K562 (cell line): ENCODE results near the gene BTD. TPM values are rescaled to one million over a fixed set of nuclear protein-coding genes. Genes with fewer than 3 reads are reported as not detected.

Source experiments
- ATAC-seq: fragments of 200-7000 bp; cut with Tn5 transposase; 3 replicates; pipeline ENCODE4 v1.9.1; 2020; ENCODE audit warnings: moderate library complexity
- BruUV-seq: library from RNA; stranded (reverse); fragments of 400-500 nt; replicated peaks from 2 replicates; lab custom pipeline; 2021; lab: Mats Ljungman, UMichigan
- CTCF ChIA-PET: fragments of 300-600 bp; formaldehyde crosslinking; extraction: SDS; loops from one replicate; lab custom pipeline; 2021; ENCODE audit warnings: low intra/inter-chr PET ratio; lab: Yijun Ruan, JAX
- POLR2A ChIA-PET: fragments of 300-600, 350-650 bp; sonication (Branson Sonifier 250); formaldehyde crosslinking; extraction: SDS; loops from one replicate; lab custom pipeline; 2021; ENCODE audit warnings: antibody characterized with exemption, inconsistent platforms; lab: Yijun Ruan, JAX
- DNase-seq, 4 experiments: peaks; one replicate each; pipeline versions ENCODE4 v3.0.0 to v3.0.0-alpha.2; 2011 to 2018; ENCODE audit warnings: low spot score in 3 of 4, mixed read lengths in 3 of 4; ENCODE audit errors: extremely low read depth in 1 of 4
- FAIRE-seq: peaks from 2 replicates; lab custom pipeline; 2011; peaks lifted over from hg19 to GRCh38; lab: Jason Lieb, UNC
- H2AFZ ChIP-seq: 2 replicates; pipeline ENCODE4 v1.6.0; 2011; ENCODE audit warnings: low read depth, low read length, control low read depth, inconsistent platforms
- H3K27ac ChIP-seq: fragments of 200-600 bp; 3 replicates; pipeline ENCODE4 v1.8.0; 2011; ENCODE audit warnings: low read depth, mild to moderate bottlenecking, control low read depth, inconsistent platforms, low read length, moderate library complexity, mixed read lengths; ENCODE audit errors: extremely low read depth
- H3K27me3 ChIP-seq, 2 experiments: fragments of 300-600 bp in 1 of 2; 2 replicates in 1 of 2; 3 replicates in 1 of 2; pipeline versions ENCODE4 v1.6.0 to v1.8.0; 2011; ENCODE audit warnings: inconsistent platforms in 2 of 2, low read length in 2 of 2, mild to moderate bottlenecking in 1 of 2, mixed read lengths in 1 of 2, moderate library complexity in 1 of 2; ENCODE audit not compliant: control insufficient read depth in 2 of 2, insufficient read depth in 2 of 2
- H3K36me3 ChIP-seq: fragments of 300-600 bp; 3 replicates; pipeline ENCODE4 v1.8.0; 2011; ENCODE audit warnings: mild to moderate bottlenecking, low read length, inconsistent platforms; ENCODE audit not compliant: control insufficient read depth, insufficient read depth
- H3K4me1 ChIP-seq, 2 experiments: fragments of 200-600 bp in 1 of 2; replicated peaks in 1 of 2; 2 replicates in 1 of 2; 3 replicates in 1 of 2; pipeline versions ENCODE4 v1.5.1 to v1.8.0; 2011; ENCODE audit warnings: inconsistent platforms in 2 of 2, low read length in 2 of 2, mild to moderate bottlenecking in 1 of 2, mixed read lengths in 1 of 2, moderate library complexity in 1 of 2; ENCODE audit not compliant: control insufficient read depth in 2 of 2, insufficient read depth in 2 of 2
- H3K4me2 ChIP-seq: 2 replicates; pipeline ENCODE4 v1.6.1; 2011; ENCODE audit warnings: low read length, control low read depth, inconsistent platforms, mixed read lengths; ENCODE audit not compliant: insufficient read depth
- H3K4me3 ChIP-seq: fragments of 200-600 bp; sonication (generic), shearing (Covaris generic); 2 replicates; pipeline ENCODE4 v1.5.1; 2016; ENCODE audit warnings: control low read depth, inconsistent platforms
- H3K79me2 ChIP-seq: fragments of 200-600 bp; 3 replicates; pipeline ENCODE4 v1.8.0; 2011; ENCODE audit warnings: low read length, inconsistent platforms; ENCODE audit not compliant: control insufficient read depth, insufficient read depth
- H3K9ac ChIP-seq, 2 experiments: 2 replicates each; pipeline versions ENCODE4 v1.6.0 to v1.6.1; 2011; ENCODE audit warnings: low read depth in 2 of 2, low read length in 2 of 2, control low read depth in 1 of 2, inconsistent platforms in 1 of 2, mild to moderate bottlenecking in 1 of 2, mixed read lengths in 1 of 2; ENCODE audit not compliant: insufficient read depth in 1 of 2
- H3K9me1 ChIP-seq: one replicate; pipeline ENCODE4 v1.6.0; 2011; ENCODE audit warnings: inconsistent platforms, mild to moderate bottlenecking, low read length, moderate library complexity; ENCODE audit not compliant: control insufficient read depth, insufficient read depth
- H3K9me3 ChIP-seq: replicated peaks from 2 replicates; pipeline ENCODE4 v1.5.1; 2011; ENCODE audit warnings: low read depth, low read length, inconsistent platforms; ENCODE audit not compliant: control insufficient read depth, insufficient read depth
- H4K20me1 ChIP-seq: replicated peaks from 2 replicates; pipeline ENCODE4 v1.6.1; 2011; ENCODE audit warnings: low read length, inconsistent platforms, mixed read lengths; ENCODE audit not compliant: control insufficient read depth, insufficient read depth
- BCL6 ChIP-seq: fragments of 250-450 bp; sonication (Bioruptor Pico); IDR thresholded peaks from 2 replicates; pipeline ENCODE4 v1.4.0; 2020
- BCOR ChIP-seq: fragments of 450-650 bp; IDR thresholded peaks from 2 replicates; pipeline ENCODE4 v1.6.1; 2016
- CREB5 ChIP-seq: fragments of 250-450 bp; sonication (Bioruptor Pico); IDR thresholded peaks from 2 replicates; pipeline ENCODE4 v1.5.0; 2020; ENCODE audit warnings: mild to moderate bottlenecking
- KDM2B ChIP-seq: fragments of 250-450 bp; sonication (Bioruptor Pico); IDR thresholded peaks from 2 replicates; pipeline ENCODE4 v1.8.0; 2021; ENCODE audit warnings: mild to moderate bottlenecking, moderate library complexity
- NELFE ChIP-seq: IDR thresholded peaks from 2 replicates; pipeline ENCODE4 v1.6.1; 2011; ENCODE audit warnings: mild to moderate bottlenecking; ENCODE audit not compliant: insufficient read depth, insufficient read length
- NR4A1 ChIP-seq, 2 experiments: fragments of 250-450 bp in 1 of 2; fragments of 450-650 bp in 1 of 2; sonication (Bioruptor Pico) in 1 of 2; IDR thresholded peaks; 2 replicates each; pipeline versions ENCODE4 v1.4.0 to v1.6.1; 2016 to 2020; ENCODE audit warnings: mild to moderate bottlenecking in 2 of 2, missing compliant biosample characterization in 1 of 2, missing genetic modification characterization in 1 of 2, moderate library complexity in 1 of 2
- ZNF224 ChIP-seq: sonication (generic); formaldehyde crosslinking; IDR thresholded peaks from 2 replicates; pipeline ENCODE4 v1.8.0; 2022; ENCODE audit warnings: mild to moderate bottlenecking, missing genetic modification reagents
- WGBS: fragments of 100-300 bp; shearing (Covaris generic); methylation state at CpG from one replicate; pipeline ENCODE4 v1.1.6; 2016; ENCODE audit warnings: low coverage, mixed read lengths; ENCODE audit not compliant: insufficient coverage; ENCODE audit errors: missing lambda C conversion rate; 5-methylcytosine and 5-hydroxymethylcytosine counted together
- in situ Hi-C: fragments of 300-500 bp; cut with MboI; formaldehyde crosslinking; loops from 4 replicates; pipeline ENCODE4 v1.15.0; 2018; ENCODE audit warnings: inconsistent platforms, mixed read lengths
- intact Hi-C: fragments of 100-400 bp; cut with micrococcal nuclease; formaldehyde crosslinking; loops from 2 replicates; pipeline ENCODE4 v1.14.2; 2022
- polyA plus RNA-seq, 8 experiments: library from polyadenylated mRNA; depleted of rRNA in 4 of 8; stranded (reverse) in 5 of 8; unstranded in 3 of 8; fragments of >200 nt; fragmentation: Nextera tagmentation in 2 of 8; fragmentation: Illumina TruSeq in 1 of 8; extraction: Ambion mirVana in 2 of 8; extraction: Trizol in 1 of 8; gene quantifications; 2 replicates each; pipeline versions ENCODE4 v1.2.1 to v1.2.3, GENCODE V29; 2011 to 2014; ENCODE audit warnings: inconsistent platforms in 1 of 8, missing spikeins in 1 of 8
- total RNA-seq, 7 experiments: library from RNA; depleted of rRNA in 6 of 7; stranded (reverse); fragments of >200 nt in 6 of 7; fragmentation: Illumina TruSeq in 2 of 7; extraction: Trizol in 2 of 7; gene quantifications; 2 replicates each; pipeline versions ENCODE4 v1.2.1 to v1.2.3, GENCODE V29; 2011 to 2021; ENCODE audit warnings: low replicate concordance in 1 of 7
- TF ChIP-seq, protein P1 (sequence below): fragments of 450-650 bp; IDR thresholded peaks from 2 replicates; pipeline ENCODE4 v1.6.1; 2018; ENCODE audit not compliant: partially characterized antibody
- TF ChIP-seq, protein P2 (sequence below): fragments of 450-650 bp; IDR thresholded peaks from 2 replicates; pipeline ENCODE4 v1.6.1; 2017; ENCODE audit warnings: antibody characterized with exemption

The BTD gene
- total and polyA plus RNA-seq, 9 of the 15 experiments (the other 6 are each of a cell fraction or from before 2014, with no cell fraction given), result 6.6 to 26.2 (median 10.6) TPM

- Histone ChIP-seq H3K9me1 (no peaks in the 10 kb centered on the region), H3K36me3 (no peaks in the 10 kb centered on the region), H3K27ac (no peak overlapping the region), H3K4me3 (no peak overlapping the region), H4K20me1 (no peaks in the 10 kb centered on the region), H3K4me1 (no peaks in the 10 kb centered on the region), H3K9me3 (no peaks in the 10 kb centered on the region; the same call in 1 of the 2 replicates), H2AFZ (no peak overlapping the region), H3K4me2 (no peak overlapping the region), H3K9ac (no peak overlapping the region), H3K79me2 (no peaks in the 10 kb centered on the region), H3K27me3 (no peaks in the 10 kb centered on the region)
- intact Hi-C loops, result no loop called here
- no peak for FAIRE-seq
- DNase-seq, result no peak
- no peak for ATAC-seq
- ChIA-PET POLR2A (interaction anchor here (0.7 kb wide), 1 partner anchor 48 kb away, joined by 3 read pairs; no protein-coding TSS in a partner anchor), CTCF (no interaction called here)
- in situ Hi-C loops, result no loop called here
- 41% methylated on average over 1 of the region's 1 CpG for WGBS
- no TSS peak for BruUV-seq
- no peak for TF ChIP-seq NR4A1 (CRISPR knock-in tag; IDR thresholded peaks at IDR 0.05)
- no peak for TF ChIP-seq NR4A1 (tag; IDR thresholded peaks at IDR 0.05)
- no peak for TF ChIP-seq BCL6
- no peak for TF ChIP-seq NELFE
These were observed 13.4 kb downstream of the BTD start for GRCh38 chr3:15614958-15615357.

GRCh38 chr3:15616053-15616452 lies 14.5 kb downstream of the BTD start:
- no peaks in the 10 kb centered on the region for H4K20me1 ChIP-seq
- intact Hi-C loops, result no loop called here
- FAIRE-seq (no peak), DNase-seq (no peak), ATAC-seq (no peak)
- in situ Hi-C loops, result no loop called here
- H3K36me3 ChIP-seq, result no peaks in the 10 kb centered on the region
- H3K79me2 ChIP-seq, result no peaks in the 10 kb centered on the region
- no peaks in the 10 kb centered on the region for H3K9me1 ChIP-seq
- no peaks in the 10 kb centered on the region for H3K27me3 ChIP-seq
- H3K4me2 ChIP-seq, result no peak overlapping the region
- no peak overlapping the region for H3K27ac ChIP-seq
- H3K9ac ChIP-seq, result no peak overlapping the region
- POLR2A ChIA-PET, result no interaction called here
- CTCF ChIA-PET, result no interaction called here
- no peak overlapping the region for H2AFZ ChIP-seq
- no TSS peak for BruUV-seq
- no peak overlapping the region for H3K4me3 ChIP-seq
- WGBS, result 55% methylated on average over 6 of the region's 6 CpGs
- no peaks in the 10 kb centered on the region for H3K4me1 ChIP-seq
- no peaks in the 10 kb centered on the region; the same call in 1 of the 2 replicates for H3K9me3 ChIP-seq
- TF ChIP-seq, protein P1, sequence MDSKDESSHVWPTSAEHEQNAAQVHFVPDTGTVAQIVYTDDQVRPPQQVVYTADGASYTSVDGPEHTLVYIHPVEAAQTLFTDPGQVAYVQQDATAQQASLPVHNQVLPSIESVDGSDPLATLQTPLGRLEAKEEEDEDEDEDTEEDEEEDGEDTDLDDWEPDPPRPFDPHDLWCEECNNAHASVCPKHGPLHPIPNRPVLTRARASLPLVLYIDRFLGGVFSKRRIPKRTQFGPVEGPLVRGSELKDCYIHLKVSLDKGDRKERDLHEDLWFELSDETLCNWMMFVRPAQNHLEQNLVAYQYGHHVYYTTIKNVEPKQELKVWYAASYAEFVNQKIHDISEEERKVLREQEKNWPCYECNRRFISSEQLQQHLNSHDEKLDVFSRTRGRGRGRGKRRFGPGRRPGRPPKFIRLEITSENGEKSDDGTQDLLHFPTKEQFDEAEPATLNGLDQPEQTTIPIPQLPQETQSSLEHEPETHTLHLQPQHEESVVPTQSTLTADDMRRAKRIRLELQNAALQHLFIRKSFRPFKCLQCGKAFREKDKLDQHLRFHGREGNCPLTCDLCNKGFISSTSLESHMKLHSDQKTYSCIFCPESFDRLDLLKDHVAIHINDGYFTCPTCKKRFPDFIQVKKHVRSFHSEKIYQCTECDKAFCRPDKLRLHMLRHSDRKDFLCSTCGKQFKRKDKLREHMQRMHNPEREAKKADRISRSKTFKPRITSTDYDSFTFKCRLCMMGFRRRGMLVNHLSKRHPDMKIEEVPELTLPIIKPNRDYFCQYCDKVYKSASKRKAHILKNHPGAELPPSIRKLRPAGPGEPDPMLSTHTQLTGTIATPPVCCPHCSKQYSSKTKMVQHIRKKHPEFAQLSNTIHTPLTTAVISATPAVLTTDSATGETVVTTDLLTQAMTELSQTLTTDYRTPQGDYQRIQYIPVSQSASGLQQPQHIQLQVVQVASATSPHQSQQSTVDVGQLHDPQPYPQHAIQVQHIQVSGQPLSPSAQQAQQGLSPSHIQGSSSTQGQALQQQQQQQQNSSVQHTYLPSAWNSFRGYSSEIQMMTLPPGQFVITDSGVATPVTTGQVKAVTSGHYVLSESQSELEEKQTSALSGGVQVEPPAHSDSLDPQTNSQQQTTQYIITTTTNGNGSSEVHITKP, result no peak
- no peak for TF ChIP-seq KDM2B
- TF ChIP-seq CREB5 (CRISPR knock-in tag), result no peak
- no peak for TF ChIP-seq ZNF224 (CRISPR knock-in tag)
- TF ChIP-seq, protein P2, sequence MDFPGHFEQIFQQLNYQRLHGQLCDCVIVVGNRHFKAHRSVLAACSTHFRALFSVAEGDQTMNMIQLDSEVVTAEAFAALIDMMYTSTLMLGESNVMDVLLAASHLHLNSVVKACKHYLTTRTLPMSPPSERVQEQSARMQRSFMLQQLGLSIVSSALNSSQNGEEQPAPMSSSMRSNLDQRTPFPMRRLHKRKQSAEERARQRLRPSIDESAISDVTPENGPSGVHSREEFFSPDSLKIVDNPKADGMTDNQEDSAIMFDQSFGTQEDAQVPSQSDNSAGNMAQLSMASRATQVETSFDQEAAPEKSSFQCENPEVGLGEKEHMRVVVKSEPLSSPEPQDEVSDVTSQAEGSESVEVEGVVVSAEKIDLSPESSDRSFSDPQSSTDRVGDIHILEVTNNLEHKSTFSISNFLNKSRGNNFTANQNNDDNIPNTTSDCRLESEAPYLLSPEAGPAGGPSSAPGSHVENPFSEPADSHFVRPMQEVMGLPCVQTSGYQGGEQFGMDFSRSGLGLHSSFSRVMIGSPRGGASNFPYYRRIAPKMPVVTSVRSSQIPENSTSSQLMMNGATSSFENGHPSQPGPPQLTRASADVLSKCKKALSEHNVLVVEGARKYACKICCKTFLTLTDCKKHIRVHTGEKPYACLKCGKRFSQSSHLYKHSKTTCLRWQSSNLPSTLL, result no peak
- TF ChIP-seq BCOR, result no peak
